ENCODE data around the gene TCEA3. TPM values are rescaled to one million over a fixed set of nuclear protein-coding genes. Genes with fewer than 3 reads are reported as not detected.

TCEA3 gene
- total RNA-seq, 2 donors from 2014 or later: 10.5 to 19.2 TPM

DNA sequence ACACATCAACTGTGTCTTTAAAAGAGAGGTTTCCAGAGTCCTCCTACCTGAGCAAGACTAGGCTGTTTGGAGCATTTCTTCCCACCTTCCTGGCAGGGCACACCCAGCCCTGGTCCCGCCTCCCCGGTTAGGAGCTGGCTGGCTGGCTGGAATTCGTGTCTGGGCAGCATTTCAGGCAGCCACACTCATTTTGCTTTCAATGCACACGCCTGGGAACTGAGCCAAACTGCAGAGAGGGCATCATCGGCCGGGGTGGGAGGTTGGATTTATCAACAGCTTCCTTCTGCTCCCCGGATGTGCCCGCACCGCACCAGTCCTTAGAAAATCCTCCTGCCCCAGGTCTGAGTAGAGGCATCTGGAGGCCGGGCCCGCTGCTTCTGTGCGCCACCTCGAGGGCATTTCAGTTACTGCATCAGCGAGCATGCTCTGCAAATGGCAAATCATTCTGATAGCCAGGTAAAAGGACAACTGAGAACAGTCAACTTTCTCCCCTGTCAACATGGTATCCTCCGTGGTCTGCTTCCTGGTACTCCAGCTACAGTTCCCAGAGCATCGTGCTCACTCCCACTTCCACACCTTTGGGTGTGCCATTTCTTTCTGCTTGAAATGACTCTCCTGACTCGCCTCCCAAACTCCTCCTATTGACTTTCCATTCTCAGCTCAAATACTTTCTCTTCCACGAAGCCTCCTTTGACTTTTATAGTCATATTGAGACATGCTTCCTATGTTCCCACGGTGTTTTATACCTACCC is 20.6 kb downstream of the TCEA3 start:
- peak; percentile 80 to 90 for DNase-seq (ENCODE audit: low spot score in 2 of 2)
- H3K36me3 Mint-ChIP-seq: no peaks in the 10 kb centered on the region
- H3K9me3 Mint-ChIP-seq: no peaks in the 10 kb centered on the region
- H3K27ac Mint-ChIP-seq: peak overlapping the region in 1 of 2 donors; percentile 37
- peak; percentile 93 to 94 for ATAC-seq

- H3K36me3 Mint-ChIP-seq: no peaks in the 10 kb centered on the region
- DNase-seq (ENCODE audit: low spot score in 2 of 2): no peak
- no peaks in the 10 kb centered on the region for H3K9me3 Mint-ChIP-seq
- H3K27ac Mint-ChIP-seq: peak overlapping the region in 1 of 2 donors; percentile 37
- no peak for ATAC-seq
Observed at GRCh38 chr1:23403355-23403734, 21.2 kb downstream of the TCEA3 start.

DNA sequence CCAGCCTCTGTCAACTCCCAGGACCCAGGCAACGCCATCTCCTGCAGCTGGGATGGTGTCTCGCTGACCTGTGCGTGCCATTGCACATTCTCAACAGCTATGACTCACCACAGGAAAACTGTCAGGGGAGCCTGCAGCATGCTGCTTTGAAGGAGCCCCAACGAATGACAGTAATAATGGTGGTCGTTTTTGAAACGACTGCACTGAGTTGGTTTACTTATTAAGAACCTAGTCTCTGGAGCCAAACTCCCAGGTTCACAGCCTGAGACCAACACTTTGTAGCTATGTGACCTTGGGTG is 21.6 kb downstream of the TCEA3 start:
- no peak for DNase-seq (ENCODE audit: low spot score in 2 of 2)
- ATAC-seq: no peak
- no peaks in the 10 kb centered on the region for H3K9me3 Mint-ChIP-seq
- no peaks in the 10 kb centered on the region for H3K36me3 Mint-ChIP-seq
- peak overlapping the region in 1 of 2 donors; percentile 2 for H3K27ac Mint-ChIP-seq

DNA sequence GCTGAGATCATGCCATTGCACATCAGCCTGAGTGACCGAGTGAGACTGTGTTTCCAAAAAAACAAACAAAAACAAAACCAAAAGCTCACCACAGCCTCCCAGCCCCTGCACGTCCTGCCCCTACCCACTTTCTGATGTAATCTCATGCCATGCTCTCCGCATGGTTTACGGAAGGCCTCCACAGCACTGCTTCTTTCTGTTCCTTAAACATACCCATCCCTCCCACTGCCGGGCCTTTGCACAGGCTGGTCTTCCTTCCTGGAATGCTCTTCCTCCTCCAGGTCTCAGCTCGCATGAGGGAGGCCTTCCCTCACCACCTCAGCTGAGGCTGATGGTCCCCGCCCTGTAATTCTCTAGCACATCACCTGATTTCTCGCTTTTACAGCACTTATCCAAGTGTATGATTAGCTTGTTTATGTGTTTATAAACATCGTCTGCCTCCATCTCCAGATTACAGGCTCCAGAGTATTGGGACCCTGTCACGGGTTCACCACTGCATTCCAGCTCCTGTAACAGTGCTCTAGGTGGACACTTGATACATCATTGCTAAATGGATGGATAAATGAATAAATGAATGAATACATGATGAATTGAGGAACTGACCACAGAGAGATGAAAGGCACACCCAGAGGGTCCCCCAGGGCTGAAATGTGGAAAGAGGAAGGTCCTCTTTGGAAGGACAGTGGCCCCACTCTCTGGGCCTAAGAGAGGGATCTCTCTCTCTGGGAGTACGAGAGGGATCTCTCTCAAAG is 22.1 kb downstream of the TCEA3 start:
- ATAC-seq (no peak), DNase-seq (ENCODE audit: low spot score in 2 of 2) (no peak)
- Mint-ChIP-seq H3K27ac (peak overlapping the region in 1 of 2 donors; percentile 2), H3K36me3 (no peaks in the 10 kb centered on the region), H3K9me3 (no peaks in the 10 kb centered on the region)

DNA sequence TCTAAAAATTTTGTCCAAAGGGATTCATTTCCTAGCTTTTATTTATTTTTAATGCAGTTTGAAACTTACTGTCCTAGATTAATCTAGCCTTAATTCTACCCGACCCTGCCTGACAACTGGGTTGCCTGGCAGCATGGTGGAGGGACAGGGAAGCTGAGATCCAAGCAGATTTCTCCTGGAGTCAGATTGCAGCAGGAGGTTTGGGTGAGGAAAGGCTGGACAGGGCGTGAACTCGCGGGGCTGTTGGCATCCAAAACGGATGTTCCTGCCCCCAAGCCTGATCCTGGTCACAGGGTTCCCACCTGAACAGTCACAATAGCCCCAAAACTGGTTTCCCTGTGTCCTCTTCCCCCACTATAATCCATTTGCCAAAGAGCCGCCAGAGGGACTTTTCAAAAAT is 23.2 kb downstream of the TCEA3 start:
- Mint-ChIP-seq H3K36me3 (no peaks in the 10 kb centered on the region), H3K27ac (no peak overlapping the region), H3K9me3 (no peaks in the 10 kb centered on the region)
- ATAC-seq (no peak), DNase-seq (ENCODE audit: low spot score in 2 of 2) (no peak)

DNA sequence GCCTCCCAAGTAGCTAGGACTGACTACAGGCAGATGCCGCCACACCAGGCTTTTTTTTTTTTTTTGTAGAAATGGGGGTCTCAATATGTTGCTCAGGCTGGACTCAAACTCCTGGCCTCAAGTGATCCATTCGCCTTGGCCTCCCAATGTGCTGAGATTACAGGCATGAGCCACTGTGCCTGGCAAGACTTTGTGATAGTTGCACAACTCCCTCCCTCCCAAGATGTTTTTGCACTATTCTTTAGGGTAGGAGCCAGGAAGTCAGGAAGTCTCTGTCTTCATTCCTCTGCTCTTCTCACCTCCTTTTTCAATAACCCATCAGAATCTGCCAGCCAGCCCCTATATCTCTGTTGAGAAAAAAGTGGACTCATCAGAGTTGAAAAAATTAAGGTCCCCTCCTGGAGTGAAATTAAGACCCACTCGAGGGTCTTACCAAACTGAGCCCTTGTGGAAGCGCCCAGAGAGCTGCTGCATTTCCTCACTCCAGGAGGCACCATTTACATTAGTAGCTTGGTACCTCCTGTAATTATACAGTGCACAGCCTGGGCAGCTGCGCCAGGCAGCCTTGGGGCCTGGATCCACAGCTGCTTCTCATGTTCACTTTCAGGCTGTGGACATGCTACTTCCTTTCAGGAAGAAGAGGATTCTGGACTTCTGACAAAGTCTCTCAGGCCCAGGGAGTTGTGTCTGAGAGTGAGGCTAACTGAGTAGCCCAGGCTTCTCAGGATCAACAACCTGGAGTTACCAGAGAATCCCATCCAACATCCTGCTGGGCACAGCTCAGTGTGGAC is 24.0 kb downstream of the TCEA3 start:
- Mint-ChIP-seq H3K9me3 (no peaks in the 10 kb centered on the region), H3K36me3 (no peaks in the 10 kb centered on the region), H3K27ac (no peak overlapping the region)
- ATAC-seq (no peak), DNase-seq (ENCODE audit: low spot score in 2 of 2) (no peak)

- ATAC-seq: no peak
- no peaks in the 10 kb centered on the region for H3K36me3 Mint-ChIP-seq
- no peak overlapping the region for H3K27ac Mint-ChIP-seq
Observed at GRCh38 chr1:23399229-23399628, 25.3 kb downstream of the TCEA3 start.

DNA sequence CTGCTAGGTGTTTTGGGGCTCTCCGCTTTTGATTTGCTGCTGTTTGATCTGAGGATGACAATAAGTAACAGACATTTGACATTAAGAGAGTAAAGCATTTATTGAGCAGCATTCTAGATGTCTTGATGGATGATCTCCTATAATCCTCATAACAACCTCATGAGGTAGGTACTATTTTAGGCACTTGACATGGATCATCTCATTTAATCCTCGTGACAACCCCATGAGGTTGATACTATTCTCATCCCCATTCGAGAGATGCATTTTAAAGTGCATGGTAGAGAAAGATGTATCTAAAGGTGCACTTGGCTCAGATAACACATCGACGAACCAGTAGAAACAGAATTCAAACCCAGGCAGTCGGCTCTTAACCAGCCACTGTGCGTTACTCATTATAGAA is 26.6 kb downstream of the TCEA3 start:
- DNase-seq (ENCODE audit: low spot score in 2 of 2) (no peak), ATAC-seq (no peak)
- H3K36me3 Mint-ChIP-seq: no peaks in the 10 kb centered on the region
- no peaks in the 10 kb centered on the region for H3K9me3 Mint-ChIP-seq
- no peak overlapping the region for H3K27ac Mint-ChIP-seq

More at GRCh38 chr1:23399229-23399628, 25.3 kb downstream of the TCEA3 start:
- DNase-seq (ENCODE audit: low spot score in 2 of 2): no peak
- H3K9me3 Mint-ChIP-seq: no peaks in the 10 kb centered on the region

DNA sequence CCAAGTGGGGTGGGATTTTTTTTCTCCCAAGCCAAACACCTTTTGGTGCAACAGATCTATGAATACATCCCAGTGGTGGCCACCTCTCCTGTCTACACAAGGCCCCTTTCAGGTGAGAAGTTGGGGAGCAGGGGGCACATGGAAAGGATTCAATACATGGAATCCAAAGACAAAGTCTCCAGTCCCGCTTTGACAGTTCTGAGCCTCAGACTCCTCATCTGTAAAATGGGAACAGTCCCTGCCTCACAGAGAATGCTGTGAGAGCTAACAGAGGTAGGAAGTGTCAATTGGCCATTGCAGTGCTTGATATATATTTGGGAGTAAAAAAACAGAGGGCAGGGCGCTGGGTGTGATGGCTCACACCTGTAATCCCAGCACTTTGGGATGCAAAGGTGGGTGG is 28.2 kb downstream of the TCEA3 start:
- ATAC-seq (no peak), DNase-seq (ENCODE audit: low spot score in 2 of 2) (no peak)
- no peaks in the 10 kb centered on the region for H3K9me3 Mint-ChIP-seq
- no peaks in the 10 kb centered on the region for H3K36me3 Mint-ChIP-seq
- no peak overlapping the region for H3K27ac Mint-ChIP-seq

GRCh38 chr1:23395849-23396248 is 28.7 kb downstream of the TCEA3 start:
- ATAC-seq (peak in 1 of 2 donors; percentile 32), DNase-seq (ENCODE audit: low spot score in 2 of 2) (no peak)
- H3K27ac Mint-ChIP-seq: peak overlapping the region in 1 of 2 donors; percentile 35
- H3K9me3 Mint-ChIP-seq: no peaks in the 10 kb centered on the region
- H3K36me3 Mint-ChIP-seq: no peaks in the 10 kb centered on the region

- Mint-ChIP-seq H3K27ac (peak overlapping the region in 1 of 2 donors; percentile 35), H3K9me3 (no peaks in the 10 kb centered on the region), H3K36me3 (no peaks in the 10 kb centered on the region)
- no peak for DNase-seq (ENCODE audit: low spot score in 2 of 2)
- ATAC-seq: no peak
Observed at GRCh38 chr1:23395154-23395724, 29.3 kb downstream of the TCEA3 start.

- DNase-seq (ENCODE audit: low spot score in 2 of 2): no peak
- Mint-ChIP-seq H3K36me3 (no peaks in the 10 kb centered on the region), H3K9me3 (no peaks in the 10 kb centered on the region), H3K27ac (no peak overlapping the region)
- no peak for ATAC-seq
Observed at GRCh38 chr1:23394684-23395083, 29.9 kb downstream of the TCEA3 start.

- Mint-ChIP-seq H3K27ac (no peak overlapping the region), H3K9me3 (no peaks in the 10 kb centered on the region), H3K36me3 (no peaks in the 10 kb centered on the region)
- DNase-seq (ENCODE audit: low spot score in 2 of 2): no peak
- no peak for ATAC-seq
Observed at GRCh38 chr1:23394181-23394580, 30.4 kb downstream of the TCEA3 start.

GRCh38 chr1:23393706-23394105 is 30.8 kb downstream of the TCEA3 start:
- ATAC-seq: no peak
- no peak for DNase-seq (ENCODE audit: low spot score in 2 of 2)
- Mint-ChIP-seq H3K9me3 (no peaks in the 10 kb centered on the region), H3K27ac (no peak overlapping the region), H3K36me3 (no peaks in the 10 kb centered on the region)

DNA sequence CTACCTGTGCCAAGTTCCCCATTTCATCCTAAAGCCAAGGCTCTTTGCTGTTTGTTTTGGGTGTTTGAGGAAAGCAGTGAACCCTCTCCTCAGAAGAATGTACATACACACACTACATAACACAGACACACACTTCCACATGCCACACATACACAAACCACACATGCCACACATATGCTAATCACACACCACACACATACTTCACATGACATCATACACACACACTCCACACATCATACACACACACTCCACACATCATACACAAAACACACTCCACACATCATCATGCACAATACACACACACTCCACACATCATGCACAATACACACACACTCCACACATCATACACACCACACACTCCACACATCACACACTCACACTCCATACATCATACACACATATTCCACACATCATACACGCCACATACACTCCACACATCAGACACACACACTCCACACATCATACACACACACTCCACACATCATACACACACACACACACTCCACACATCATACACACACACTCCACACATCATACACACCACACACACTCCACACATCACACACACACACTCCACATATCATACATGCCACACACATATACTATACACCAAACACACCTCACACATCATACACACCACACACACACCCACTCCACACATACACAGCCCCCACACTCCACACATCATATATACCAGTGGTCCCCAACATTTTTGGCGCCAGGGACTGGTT is 32.3 kb downstream of the TCEA3 start:
- Mint-ChIP-seq H3K36me3 (no peaks in the 10 kb centered on the region), H3K9me3 (no peaks in the 10 kb centered on the region), H3K27ac (no peak overlapping the region)
- DNase-seq (ENCODE audit: low spot score in 2 of 2) (no peak), ATAC-seq (no peak)

GRCh38 chr1:23389837-23390321 is 34.7 kb downstream of the TCEA3 start:
- no peak for ATAC-seq
- Mint-ChIP-seq H3K36me3 (no peaks in the 10 kb centered on the region), H3K27ac (no peak overlapping the region), H3K9me3 (no peaks in the 10 kb centered on the region)
- no peak for DNase-seq (ENCODE audit: low spot score in 2 of 2)
